Tibial nerve (tissue), 4 donors: ENCODE measurements around the gene CCDC88B. TPM values are rescaled to one million over a fixed set of nuclear protein-coding genes. Genes with fewer than 3 reads are reported as not detected.
"Not testable (repeated sequence)": the region's sequence is repeated elsewhere in the genome, so short reads cannot be mapped to it uniquely, and the experiment has no call there.

Experiments
- DNase-seq, 2 donors: peaks; one replicate each; pipeline ENCODE4 v3.0.0-alpha.2; 2019; ENCODE audit warnings: low spot score in 2 of 2
- H3K27ac ChIP-seq, 4 donors: fragments of 200-600 bp; sonication (generic) in 3 of 4; one replicate each; pipeline ENCODE4 v1.5.1; 2017 to 2019; ENCODE audit warnings: mild to moderate bottlenecking in 1 of 4
- H3K27me3 ChIP-seq, 2 donors: fragments of 200-600 bp; sonication (generic) in 1 of 2; one replicate each; pipeline versions ENCODE4 v1.5.1 to v1.6.0; 2017 to 2019
- H3K36me3 ChIP-seq, 3 donors: fragments of 200-600 bp; sonication (generic); one replicate each; pipeline ENCODE4 v1.5.1; 2018 to 2019
- H3K4me1 ChIP-seq, 4 donors: fragments of 200-600 bp; sonication (generic) in 3 of 4; one replicate each; pipeline ENCODE4 v1.5.1; 2017 to 2019
- H3K4me3 ChIP-seq, 4 donors: fragments of 200-600 bp; sonication (generic) in 3 of 4; one replicate each; pipeline ENCODE4 v1.5.1; 2017 to 2019; ENCODE audit warnings: mild to moderate bottlenecking in 1 of 4, moderate library complexity in 1 of 4
- H3K9me3 ChIP-seq, 4 donors: fragments of 200-600 bp; sonication (generic) in 3 of 4; one replicate each; pipeline ENCODE4 v1.5.1; 2017 to 2019
- CTCF ChIP-seq, 5 experiments: fragments of 200-600 bp in 3 of 5; fragments of 450-650 bp in 2 of 5; sonication (generic) in 3 of 5; IDR thresholded peaks; one replicate each; pipeline ENCODE4 v1.5.1; 2016 to 2019; ENCODE audit warnings: antibody characterized with exemption in 5 of 5, mild to moderate bottlenecking in 3 of 5, moderate library complexity in 2 of 5
- EP300 ChIP-seq, 2 donors: sonication (generic); formaldehyde crosslinking; IDR thresholded peaks; one replicate each; pipeline ENCODE4 v1.6.1; 2017; ENCODE audit warnings: antibody characterized with exemption in 2 of 2, mild to moderate bottlenecking in 1 of 2
- POLR2A ChIP-seq, 2 donors: fragments of 450-650 bp; IDR thresholded peaks; one replicate each; pipeline ENCODE4 v1.6.1; 2017; ENCODE audit warnings: antibody characterized with exemption in 2 of 2, mild to moderate bottlenecking in 2 of 2, moderate library complexity in 2 of 2
- WGBS, 2 donors: methylation state at CpG; one replicate each; pipeline ENCODE4 v1.1.5; 2018; 5-methylcytosine and 5-hydroxymethylcytosine counted together
- total RNA-seq, 4 donors: library from RNA; depleted of rRNA; stranded (reverse); fragments of >200 nt; gene quantifications; one replicate each; pipeline ENCODE4 v1.1.0, GENCODE V29; 2016

The CCDC88B gene
- total RNA-seq, 4 donors from 2014 or later = 6.9 to 48.0 (median 14.4) TPM

DNA sequence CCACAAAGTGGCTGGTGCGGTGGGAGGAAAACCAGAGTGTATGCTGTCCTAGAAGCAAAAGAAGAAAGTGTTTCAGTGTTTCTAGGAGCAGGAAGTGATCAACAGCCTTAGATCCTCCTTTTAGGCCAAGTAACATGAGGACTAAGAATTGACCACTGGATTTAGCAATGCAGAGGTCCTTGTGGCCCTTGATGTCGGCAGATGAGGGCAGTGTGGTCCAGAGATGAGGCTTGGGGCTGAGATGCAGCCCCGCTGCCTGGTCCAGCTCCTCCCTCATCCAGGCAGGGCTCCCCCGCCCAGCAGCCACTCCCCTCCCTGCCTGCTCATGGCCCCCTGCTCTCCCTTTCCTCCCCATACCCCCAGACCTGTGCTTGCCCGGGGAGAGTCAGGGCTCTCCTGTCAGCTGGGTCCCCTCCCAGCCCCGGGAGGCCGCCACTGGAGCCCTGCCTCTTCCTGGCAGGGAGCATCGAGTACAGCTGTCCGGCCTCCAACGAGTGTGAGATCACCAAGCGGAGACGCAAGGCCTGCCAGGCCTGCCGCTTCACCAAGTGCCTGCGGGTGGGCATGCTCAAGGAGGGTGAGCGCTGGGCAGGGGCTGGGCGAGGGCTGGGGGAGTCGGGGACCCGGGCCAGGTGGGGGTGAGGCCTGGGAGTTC is 26.4 kb upstream of the CCDC88B start:
- Histone ChIP-seq H3K9me3 (no peaks in the 10 kb centered on the region), H3K27ac (peak overlapping the region in 3 of 4 donors; percentile 17 to 56 (median 50)), H3K4me3 (no peak overlapping the region), H3K27me3 (no peaks in the 10 kb centered on the region), H3K4me1 (peaks cover 0 to 17% (median 6%) of the 10 kb centered on the region in 4 donors), H3K36me3 (peaks cover 0 to 35% (median 8%) of the 10 kb centered on the region in 3 donors)
- WGBS, 2 donors = 77 to 80% methylated on average over 18 of the region's 18 CpGs
- no peak for DNase-seq
- no peak for TF ChIP-seq CTCF (IDR thresholded peaks at IDR 0.05)
- TF ChIP-seq EP300 (IDR thresholded peaks at IDR 0.05) = no peak
- no peak for TF ChIP-seq POLR2A (IDR thresholded peaks at IDR 0.05)

GRCh38 chr11:64314146-64314804 is 25.7 kb upstream of the CCDC88B start:
- H3K27me3 ChIP-seq = no peaks in the 10 kb centered on the region
- H3K9me3 ChIP-seq = no peaks in the 10 kb centered on the region
- WGBS, 2 donors = 78 to 82% methylated on average over 19 of the region's 19 CpGs
- peak overlapping the region in 3 of 4 donors; percentile 17 to 56 (median 50) for H3K27ac ChIP-seq
- TF ChIP-seq CTCF (IDR thresholded peaks at IDR 0.05) (no peak), POLR2A (IDR thresholded peaks at IDR 0.05) (no peak), EP300 (IDR thresholded peaks at IDR 0.05) (no peak)
- H3K36me3 ChIP-seq = peaks cover 0 to 32% (median 8%) of the 10 kb centered on the region in 3 donors
- H3K4me3 ChIP-seq = no peak overlapping the region
- DNase-seq = no peak
- H3K4me1 ChIP-seq = peaks cover 0 to 24% (median 9%) of the 10 kb centered on the region in 4 donors

GRCh38 chr11:64314805-64315561 is 25.0 kb upstream of the CCDC88B start:
- Histone ChIP-seq H3K9me3 (no peaks in the 10 kb centered on the region), H3K27ac (no peak overlapping the region), H3K27me3 (no peaks in the 10 kb centered on the region), H3K36me3 (peaks cover 0 to 39% (median 8%) of the 10 kb centered on the region in 3 donors), H3K4me1 (peaks cover 0 to 29% (median 13%) of the 10 kb centered on the region in 4 donors), H3K4me3 (no peak overlapping the region)
- TF ChIP-seq EP300 (IDR thresholded peaks at IDR 0.05) (no peak), POLR2A (IDR thresholded peaks at IDR 0.05) (no peak), CTCF (IDR thresholded peaks at IDR 0.05) (no peak)
- no peak for DNase-seq
- 82 to 91% methylated on average over 12 to 20 of the region's 24 CpGs for WGBS, 2 donors

DNA sequence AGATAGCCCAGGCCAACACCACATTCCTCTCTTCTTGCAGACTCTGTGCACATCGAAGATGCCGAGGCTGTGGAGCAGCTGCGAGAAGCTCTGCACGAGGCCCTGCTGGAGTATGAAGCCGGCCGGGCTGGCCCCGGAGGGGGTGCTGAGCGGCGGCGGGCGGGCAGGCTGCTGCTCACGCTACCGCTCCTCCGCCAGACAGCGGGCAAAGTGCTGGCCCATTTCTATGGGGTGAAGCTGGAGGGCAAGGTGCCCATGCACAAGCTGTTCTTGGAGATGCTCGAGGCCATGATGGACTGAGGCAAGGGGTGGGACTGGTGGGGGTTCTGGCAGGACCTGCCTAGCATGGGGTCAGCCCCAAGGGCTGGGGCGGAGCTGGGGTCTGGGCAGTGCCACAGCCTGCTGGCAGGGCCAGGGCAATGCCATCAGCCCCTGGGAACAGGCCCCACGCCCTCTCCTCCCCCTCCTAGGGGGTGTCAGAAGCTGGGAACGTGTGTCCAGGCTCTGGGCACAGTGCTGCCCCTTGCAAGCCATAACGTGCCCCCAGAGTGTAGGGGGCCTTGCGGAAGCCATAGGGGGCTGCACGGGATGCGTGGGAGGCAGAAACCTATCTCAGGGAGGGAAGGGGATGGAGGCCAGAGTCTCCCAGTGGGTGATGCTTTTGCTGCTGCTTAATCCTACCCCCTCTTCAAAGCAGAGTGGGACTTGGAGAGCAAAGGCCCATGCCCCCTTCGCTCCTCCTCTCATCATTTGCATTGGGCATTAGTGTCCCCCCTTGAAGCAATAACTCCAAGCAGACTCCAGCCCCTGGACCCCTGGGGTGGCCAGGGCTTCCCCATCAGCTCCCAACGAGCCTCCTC is 24.1 kb upstream of the CCDC88B start:
- 69 to 77% methylated on average over 16 to 23 of the region's 25 CpGs for WGBS, 2 donors
- H3K9me3 ChIP-seq, H3K27me3 ChIP-seq, DNase-seq: not testable (repeated sequence)
- H3K36me3 ChIP-seq = peaks cover 0 to 48% (median 13%) of the 10 kb centered on the region in 3 donors
- H3K4me3 ChIP-seq = peak overlapping the region in 1 of 4 donors; percentile 96
- H3K4me1 ChIP-seq = peaks cover 0 to 29% (median 13%) of the 10 kb centered on the region in 4 donors
- H3K27ac ChIP-seq = peak overlapping the region in 2 of 4 donors; percentile 96 to 98
